Endothelial cell of umbilical vein (primary cell): ENCODE results near the gene FTO. TPM values are rescaled to one million over a fixed set of nuclear protein-coding genes. Genes with fewer than 3 reads are reported as not detected.

Source experiments
- BruUV-seq: library from RNA; stranded (reverse); fragments of 400-500 nt; replicated peaks from 2 replicates; lab custom pipeline; 2021; lab: Mats Ljungman, UMichigan
- CTCF ChIA-PET: fragments of 300-600, 350-600 bp; sonication (Branson Sonifier 250); formaldehyde crosslinking; loops from one replicate; lab custom pipeline; 2021; ENCODE audit warnings: antibody characterized with exemption, inconsistent platforms; lab: Charles Lee
- POLR2A ChIA-PET: fragments of 300-600, 350-600 bp; sonication (Branson Sonifier 250); formaldehyde crosslinking; loops from one replicate; lab custom pipeline; 2021; ENCODE audit warnings: antibody characterized with exemption, inconsistent platforms; lab: Charles Lee
- DNase-seq: peaks from one replicate; pipeline ENCODE4 v3.0.0-alpha.2; 2011; ENCODE audit warnings: low read depth, low spot score
- FAIRE-seq: peaks from 2 replicates; lab custom pipeline; 2011; peaks lifted over from hg19 to GRCh38; lab: Jason Lieb, UNC
- H2AFZ ChIP-seq: 2 replicates; pipeline ENCODE4 v1.6.0; 2012; ENCODE audit warnings: low read depth, low read length, control low read depth, inconsistent platforms
- H3K27ac ChIP-seq: 2 replicates; pipeline ENCODE4 v1.5.1; 2011; ENCODE audit warnings: low read depth, mild to moderate bottlenecking, control low read depth, low read length, moderate library complexity; ENCODE audit not compliant: insufficient read depth
- H3K27me3 ChIP-seq, 2 experiments: 2 replicates each; pipeline versions ENCODE4 v1.6.0 to v1.6.1; 2011; ENCODE audit warnings: low read length in 2 of 2, mixed read lengths in 1 of 2; ENCODE audit not compliant: control insufficient read depth in 2 of 2, insufficient read depth in 2 of 2
- H3K36me3 ChIP-seq, 2 experiments: 2 replicates in 1 of 2; 3 replicates in 1 of 2; pipeline ENCODE4 v1.5.1; 2011; ENCODE audit warnings: low read length in 2 of 2, mild to moderate bottlenecking in 1 of 2, moderate library complexity in 1 of 2; ENCODE audit not compliant: control insufficient read depth in 2 of 2, insufficient read depth in 2 of 2; ENCODE audit errors: extremely low read depth in 1 of 2
- H3K4me1 ChIP-seq: 3 replicates; pipeline ENCODE4 v1.5.1; 2011; ENCODE audit warnings: mild to moderate bottlenecking, low read length; ENCODE audit not compliant: control insufficient read depth, insufficient read depth; ENCODE audit errors: extremely low read depth
- H3K4me2 ChIP-seq: 2 replicates; pipeline ENCODE4 v1.6.1; 2011; ENCODE audit warnings: low read length, control low read depth, mixed read lengths; ENCODE audit not compliant: insufficient read depth
- H3K4me3 ChIP-seq, 3 experiments: fragments of 200-600 bp in 1 of 3; sonication (generic), shearing (Covaris generic) in 1 of 3; replicated peaks in 1 of 3; 2 replicates each; pipeline ENCODE4 v1.5.1; 2011 to 2016; ENCODE audit warnings: control low read depth in 3 of 3, low read length in 3 of 3, mild to moderate bottlenecking in 2 of 3, inconsistent platforms in 1 of 3, low read depth in 1 of 3, moderate library complexity in 1 of 3; ENCODE audit not compliant: insufficient read depth in 1 of 3
- H3K79me2 ChIP-seq: 2 replicates; pipeline ENCODE4 v1.6.0; 2012; ENCODE audit warnings: low read length, inconsistent platforms; ENCODE audit not compliant: control insufficient read depth, insufficient read depth
- H3K9ac ChIP-seq: replicated peaks from 2 replicates; pipeline ENCODE3; 2011; ENCODE audit warnings: low read length, control low read depth; ENCODE audit not compliant: insufficient read depth; ENCODE audit errors: extremely low read depth
- H3K9me1 ChIP-seq: replicated peaks from 3 replicates; pipeline ENCODE4 v1.6.0; 2011; ENCODE audit warnings: mild to moderate bottlenecking, low read length; ENCODE audit not compliant: control insufficient read depth, insufficient read depth; ENCODE audit errors: extremely low read depth
- H3K9me3 ChIP-seq: replicated peaks from 2 replicates; pipeline ENCODE4 v1.5.1; 2012; ENCODE audit warnings: low read length, inconsistent platforms; ENCODE audit not compliant: control insufficient read depth, insufficient read depth
- H4K20me1 ChIP-seq: replicated peaks from 2 replicates; pipeline ENCODE3; 2011; ENCODE audit warnings: mild to moderate bottlenecking, low read length; ENCODE audit not compliant: control insufficient read depth, insufficient read depth; ENCODE audit errors: extremely low read depth
- EZH2 ChIP-seq: IDR thresholded peaks from 2 replicates; pipeline ENCODE4 v1.6.1; 2012; ENCODE audit warnings: borderline replicate concordance, low read depth, mild to moderate bottlenecking, moderate library complexity, low read length, inconsistent platforms; ENCODE audit not compliant: severe bottlenecking
- FOS ChIP-seq: IDR thresholded peaks from 2 replicates; pipeline ENCODE4 v1.6.1; 2011; ENCODE audit warnings: mild to moderate bottlenecking, low read length, moderate library complexity, borderline replicate concordance; ENCODE audit not compliant: insufficient read depth
- GATA2 ChIP-seq: IDR thresholded peaks from 2 replicates; pipeline ENCODE4 v1.7.0; 2011; ENCODE audit warnings: low read depth, mild to moderate bottlenecking, moderate library complexity, mixed read lengths, low read length; ENCODE audit not compliant: insufficient read length, insufficient read depth
- JUN ChIP-seq: IDR thresholded peaks from 2 replicates; pipeline ENCODE4 v1.6.1; 2011; ENCODE audit warnings: borderline replicate concordance, low read depth; ENCODE audit not compliant: insufficient read length, insufficient read depth
- MAX ChIP-seq: IDR thresholded peaks from 2 replicates; pipeline ENCODE4 v1.6.1; 2011; ENCODE audit not compliant: insufficient read depth, insufficient read length
- MYC ChIP-seq: IDR thresholded peaks from one replicate; pipeline ENCODE4 v1.6.1; 2011; ENCODE audit warnings: mild to moderate bottlenecking, low read depth, low read length
- POLR2A ChIP-seq: IDR thresholded peaks from 2 replicates; pipeline ENCODE4 v1.6.1; 2012; ENCODE audit warnings: low read depth, mild to moderate bottlenecking, control low read depth, low read length
- POLR2AphosphoS5 ChIP-seq: IDR thresholded peaks from 2 replicates; pipeline ENCODE4 v1.6.1; 2012; ENCODE audit warnings: low read depth, mild to moderate bottlenecking, control low read depth, low read length, moderate library complexity; ENCODE audit not compliant: insufficient read depth
- dilution Hi-C: fragments of 300-500 bp; cut with MboI; formaldehyde crosslinking; loops from one replicate; pipeline ENCODE4 v1.15.0; 2019; ENCODE audit warnings: low sequenced_read_pairs; ENCODE audit not compliant: extremely low pct_ligation_motif_present
- intact Hi-C: fragments of 100-400 bp; cut with micrococcal nuclease; formaldehyde crosslinking; loops from one replicate; pipeline ENCODE4 v1.10.0; 2022
- polyA plus RNA-seq, 4 experiments: library from polyadenylated mRNA; depleted of rRNA in 3 of 4; stranded (reverse) in 3 of 4; unstranded in 1 of 4; fragments of >200 nt; gene quantifications; 2 replicates each; pipeline versions ENCODE4 v1.2.1 to v1.2.3, GENCODE V29; 2011 to 2012; ENCODE audit warnings: missing spikeins in 1 of 4
- total RNA-seq: library from RNA; stranded (reverse); gene quantifications from 2 replicates; pipeline ENCODE4 v1.2.3, GENCODE V29; 2021
- TF ChIP-seq, protein P1 (sequence below), 2 donors: IDR thresholded peaks; 1 replicate in 1 of 2; 2 replicates in 1 of 2; pipeline ENCODE4 v1.5.1; 2011; ENCODE audit warnings: low read length in 2 of 2, mild to moderate bottlenecking in 2 of 2, moderate library complexity in 2 of 2, control low read depth in 1 of 2, inconsistent platforms in 1 of 2, low read depth in 1 of 2; ENCODE audit not compliant: insufficient read depth in 1 of 2; ENCODE audit errors: extremely low read depth in 1 of 2

FTO gene
- total and polyA plus RNA-seq, 2 donors (not counting 3 experiments of a cell fraction or from before 2014, with no cell fraction given) = 48.6 to 87.1 TPM

DNA sequence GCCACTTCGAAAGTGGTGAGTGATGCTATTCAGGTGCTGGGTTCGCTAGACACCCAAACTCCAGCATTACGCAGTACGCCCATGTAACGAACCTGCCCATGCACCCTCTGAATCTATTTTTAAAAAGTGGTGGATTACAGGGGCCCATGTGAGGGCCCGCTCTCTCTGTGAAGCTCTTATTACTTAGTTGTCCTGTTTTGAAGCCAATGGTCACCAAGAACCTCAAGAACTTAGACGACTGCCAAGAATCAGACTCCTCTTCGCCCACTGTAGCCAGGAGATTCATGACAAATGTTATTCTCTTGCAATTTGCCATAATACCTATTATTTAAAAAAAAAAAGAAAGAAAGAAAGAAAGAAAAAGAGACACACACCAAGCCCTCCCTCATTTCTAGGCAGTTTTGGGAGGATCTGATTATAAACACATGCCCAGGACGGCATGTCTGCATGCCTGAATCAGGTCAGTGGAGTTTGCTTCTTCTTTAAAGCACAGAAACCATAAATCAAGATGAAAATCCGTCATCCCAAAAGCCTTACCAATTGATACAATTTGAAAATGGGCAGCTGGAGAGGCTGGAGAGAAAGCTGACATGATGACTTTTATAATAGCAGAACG lies 474.0 kb downstream of the FTO start:
- no TSS peak for BruUV-seq
- FAIRE-seq = no peak

More for the DNA sequence above, 474.0 kb downstream of the FTO start:
- H3K27ac ChIP-seq = no peak overlapping the region
- peaks cover 4 to 14% of the 10 kb centered on the region in 2 experiments for H3K27me3 ChIP-seq
- no peak overlapping the region for H3K4me3 ChIP-seq
- H2AFZ ChIP-seq = no peak overlapping the region
- H3K36me3 ChIP-seq = no peaks in the 10 kb centered on the region
- no peaks in the 10 kb centered on the region for H3K9me3 ChIP-seq
- intact Hi-C loops = no loop called here
- TF ChIP-seq, protein P1, sequence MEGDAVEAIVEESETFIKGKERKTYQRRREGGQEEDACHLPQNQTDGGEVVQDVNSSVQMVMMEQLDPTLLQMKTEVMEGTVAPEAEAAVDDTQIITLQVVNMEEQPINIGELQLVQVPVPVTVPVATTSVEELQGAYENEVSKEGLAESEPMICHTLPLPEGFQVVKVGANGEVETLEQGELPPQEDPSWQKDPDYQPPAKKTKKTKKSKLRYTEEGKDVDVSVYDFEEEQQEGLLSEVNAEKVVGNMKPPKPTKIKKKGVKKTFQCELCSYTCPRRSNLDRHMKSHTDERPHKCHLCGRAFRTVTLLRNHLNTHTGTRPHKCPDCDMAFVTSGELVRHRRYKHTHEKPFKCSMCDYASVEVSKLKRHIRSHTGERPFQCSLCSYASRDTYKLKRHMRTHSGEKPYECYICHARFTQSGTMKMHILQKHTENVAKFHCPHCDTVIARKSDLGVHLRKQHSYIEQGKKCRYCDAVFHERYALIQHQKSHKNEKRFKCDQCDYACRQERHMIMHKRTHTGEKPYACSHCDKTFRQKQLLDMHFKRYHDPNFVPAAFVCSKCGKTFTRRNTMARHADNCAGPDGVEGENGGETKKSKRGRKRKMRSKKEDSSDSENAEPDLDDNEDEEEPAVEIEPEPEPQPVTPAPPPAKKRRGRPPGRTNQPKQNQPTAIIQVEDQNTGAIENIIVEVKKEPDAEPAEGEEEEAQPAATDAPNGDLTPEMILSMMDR (IDR thresholded peaks at IDR 0.05; ENCODE audit: extremely low read depth in 1 of 2, insufficient read depth in 1 of 2, low read depth in 1 of 2, low read length in 2 of 2) = no peak
- TF ChIP-seq FOS = no peak
- TF ChIP-seq GATA2 = no peak
- TF ChIP-seq EZH2 = no peak
- TF ChIP-seq JUN = no peak
- no peak for TF ChIP-seq POLR2A
- TF ChIP-seq POLR2AphosphoS5 = no peak
- no peak for TF ChIP-seq MYC
- no peak for TF ChIP-seq MAX
- H3K79me2 ChIP-seq = no peaks in the 10 kb centered on the region
- DNase-seq = no peak
- ChIA-PET POLR2A (no interaction called here), CTCF (interaction anchor here (1.1 kb wide), 1 partner anchor 42 kb away, joined by 4 read pairs; no protein-coding TSS in a partner anchor)
- dilution Hi-C loops = no loop called here
- no peaks in the 10 kb centered on the region for H4K20me1 ChIP-seq
- H3K4me2 ChIP-seq = no peak overlapping the region
- no peaks in the 10 kb centered on the region for H3K4me1 ChIP-seq
- H3K9ac ChIP-seq = no peak overlapping the region
- H3K9me1 ChIP-seq = no peaks in the 10 kb centered on the region
